Omental fat pad (tissue), 4 donors: Measurements from ENCODE around the gene THAP7. TPM values are rescaled to one million over a fixed set of nuclear protein-coding genes. Genes with fewer than 3 reads are reported as not detected.
"Not testable (repeated sequence)": the region's sequence is repeated elsewhere in the genome, so short reads cannot be mapped to it uniquely, and the experiment has no call there.

Source experiments
- ATAC-seq: fragments of 150-250 bp; one replicate; pipeline ENCODE4 v1.9.1; 2016; ENCODE audit warnings: mild to moderate bottlenecking, moderate library complexity; ENCODE audit not compliant: low FRiP score
- DNase-seq: peaks from one replicate; pipeline ENCODE4 v3.0.0-alpha.2; 2019; ENCODE audit warnings: low spot score
- total RNA-seq, 4 donors: library from RNA; depleted of rRNA; stranded (reverse); fragments of >200 nt; gene quantifications; one replicate each; pipeline ENCODE4 v1.1.0, GENCODE V29; 2016
- TF ChIP-seq, protein P1 (sequence below), 3 donors: fragments of 450-650 bp; IDR thresholded peaks; one replicate each; pipeline ENCODE4 v1.5.1; 2016 to 2017; ENCODE audit warnings: antibody characterized with exemption in 3 of 3, mild to moderate bottlenecking in 3 of 3, moderate library complexity in 2 of 3

Gene THAP7
- total RNA-seq, 4 donors from 2014 or later: 27.4 to 34.2 (median 32.8) TPM

- ATAC-seq: no peak
- DNase-seq: no peak
- TF ChIP-seq, protein P1, sequence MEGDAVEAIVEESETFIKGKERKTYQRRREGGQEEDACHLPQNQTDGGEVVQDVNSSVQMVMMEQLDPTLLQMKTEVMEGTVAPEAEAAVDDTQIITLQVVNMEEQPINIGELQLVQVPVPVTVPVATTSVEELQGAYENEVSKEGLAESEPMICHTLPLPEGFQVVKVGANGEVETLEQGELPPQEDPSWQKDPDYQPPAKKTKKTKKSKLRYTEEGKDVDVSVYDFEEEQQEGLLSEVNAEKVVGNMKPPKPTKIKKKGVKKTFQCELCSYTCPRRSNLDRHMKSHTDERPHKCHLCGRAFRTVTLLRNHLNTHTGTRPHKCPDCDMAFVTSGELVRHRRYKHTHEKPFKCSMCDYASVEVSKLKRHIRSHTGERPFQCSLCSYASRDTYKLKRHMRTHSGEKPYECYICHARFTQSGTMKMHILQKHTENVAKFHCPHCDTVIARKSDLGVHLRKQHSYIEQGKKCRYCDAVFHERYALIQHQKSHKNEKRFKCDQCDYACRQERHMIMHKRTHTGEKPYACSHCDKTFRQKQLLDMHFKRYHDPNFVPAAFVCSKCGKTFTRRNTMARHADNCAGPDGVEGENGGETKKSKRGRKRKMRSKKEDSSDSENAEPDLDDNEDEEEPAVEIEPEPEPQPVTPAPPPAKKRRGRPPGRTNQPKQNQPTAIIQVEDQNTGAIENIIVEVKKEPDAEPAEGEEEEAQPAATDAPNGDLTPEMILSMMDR (IDR thresholded peaks at IDR 0.05): no peak
These were observed 43.1 kb upstream of the THAP7 start for GRCh38 chr22:21044931-21045584.

GRCh38 chr22:21043860-21044535 is 42.1 kb upstream of the THAP7 start:
- ATAC-seq (no peak), DNase-seq (no peak)
- TF ChIP-seq, protein P1 (IDR thresholded peaks at IDR 0.05): no peak

DNA sequence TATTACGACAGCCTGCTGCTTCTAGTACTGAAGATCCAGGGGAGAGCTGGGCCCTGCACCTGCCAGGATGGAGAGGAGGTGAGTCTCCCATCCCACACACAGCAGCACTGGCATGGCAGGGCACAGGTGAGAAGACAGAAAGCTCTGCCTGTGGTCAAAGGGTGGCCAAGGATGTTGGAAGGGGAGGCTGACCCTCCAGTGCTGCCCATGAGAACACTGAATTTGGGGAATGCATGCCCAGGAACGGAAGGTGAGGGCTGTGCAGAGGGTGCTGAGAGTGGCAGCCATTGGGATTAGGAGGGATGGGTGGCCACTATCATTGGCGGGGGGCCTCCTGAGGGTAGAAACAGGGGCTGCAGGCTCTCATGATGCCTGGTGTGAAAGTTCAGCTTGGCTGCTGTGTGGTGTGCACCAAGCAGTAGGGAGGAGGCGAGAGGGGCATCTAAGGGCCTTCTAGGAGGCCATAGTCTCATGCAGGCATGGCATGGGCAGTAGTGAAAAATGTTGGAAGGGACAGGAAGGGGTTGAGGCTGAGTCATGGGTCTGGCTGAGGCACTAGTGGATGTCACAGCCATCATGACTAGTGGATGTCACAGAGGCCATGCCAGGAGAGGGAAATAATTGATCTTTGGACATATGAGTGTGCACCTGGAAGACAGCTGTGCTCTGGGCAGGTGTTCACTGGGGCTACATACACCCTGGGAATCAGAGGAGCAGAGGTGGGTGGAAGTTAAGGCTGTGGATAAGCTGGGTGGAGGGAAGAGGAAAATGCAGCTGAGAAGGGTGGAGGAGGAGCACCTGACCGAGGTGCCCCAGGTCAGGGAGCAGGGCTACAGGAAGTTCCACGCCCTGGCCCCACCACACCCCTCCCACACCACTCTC is 41.3 kb upstream of the THAP7 start:
- ATAC-seq (no peak), DNase-seq (no peak)
- TF ChIP-seq, protein P1 (IDR thresholded peaks at IDR 0.05): no peak

- TF ChIP-seq, protein P1 (IDR thresholded peaks at IDR 0.05): no peak
- DNase-seq (no peak), ATAC-seq (no peak)
These were observed 40.0 kb upstream of the THAP7 start for GRCh38 chr22:21041937-21042336.

DNA sequence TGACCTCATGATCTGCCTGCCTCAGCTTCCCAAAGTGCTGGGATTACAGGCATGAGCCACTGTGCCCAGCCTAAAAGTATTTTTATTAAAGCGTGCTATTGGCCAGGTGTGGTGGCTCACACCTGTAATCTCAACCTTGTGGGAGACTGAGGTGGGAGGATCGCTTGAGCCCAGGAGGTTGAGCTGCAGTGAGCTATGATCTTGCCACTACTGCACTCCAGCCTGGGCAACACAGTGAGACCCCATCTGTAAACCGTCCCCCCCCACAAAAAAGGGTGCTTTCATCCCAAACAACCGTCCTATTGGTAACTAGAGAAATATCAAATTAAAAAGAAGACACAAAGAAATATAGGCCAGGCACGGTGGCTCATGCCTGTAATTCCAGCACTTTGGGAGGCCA is 37.2 kb upstream of the THAP7 start:
- not testable (repeated sequence) for ATAC-seq

DNA sequence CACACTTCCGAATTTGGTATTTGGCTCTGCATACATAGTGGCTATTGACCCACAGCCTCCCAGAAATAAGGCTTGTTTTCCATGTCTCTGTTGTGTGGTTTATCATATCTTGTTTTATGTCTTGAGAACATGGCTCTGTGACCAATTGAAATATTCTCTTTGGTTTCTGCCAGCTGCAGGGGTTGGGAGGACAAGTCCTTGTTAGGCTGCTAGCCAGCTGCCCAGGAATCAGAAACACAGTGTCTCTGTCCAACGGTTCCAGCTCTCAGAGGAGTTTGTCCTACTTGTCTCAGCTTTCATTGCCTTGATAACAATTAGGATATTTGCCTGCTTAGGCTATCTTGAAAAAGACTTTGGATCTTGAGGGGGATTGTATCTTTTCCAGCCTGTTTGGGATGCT is 36.5 kb upstream of the THAP7 start:
- TF ChIP-seq, protein P1 (IDR thresholded peaks at IDR 0.05): no peak
- ATAC-seq (no peak), DNase-seq (no peak)

More for the DNA sequence above, 37.2 kb upstream of the THAP7 start:
- not testable (repeated sequence) for DNase-seq

- no peak for ATAC-seq
- TF ChIP-seq, protein P1 (IDR thresholded peaks at IDR 0.05): no peak
These were observed 33.1 kb upstream of the THAP7 start for GRCh38 chr22:21034989-21035388.

More at GRCh38 chr22:21034989-21035388, 33.1 kb upstream of the THAP7 start:
- DNase-seq: no peak
